DOHH2 (cell line): Measurements from ENCODE around the gene LSM6.

Experiments
- EZH2phosphoT487 ChIP-seq: fragments of 200-600 bp; sonication (generic); IDR thresholded peaks from 2 replicates; pipeline ENCODE4 v1.6.1; 2017; ENCODE audit warnings: borderline replicate concordance, mild to moderate bottlenecking, antibody characterized with exemption, low read length, moderate library complexity, mixed read lengths
- TF ChIP-seq, protein P1 (sequence below): fragments of 200-600 bp; sonication (generic); IDR thresholded peaks from one replicate; pipeline ENCODE4 v1.5.1; 2014; ENCODE audit warnings: antibody characterized with exemption, mild to moderate bottlenecking, low read depth, low read length; ENCODE audit not compliant: poor library complexity, severe bottlenecking

DNA sequence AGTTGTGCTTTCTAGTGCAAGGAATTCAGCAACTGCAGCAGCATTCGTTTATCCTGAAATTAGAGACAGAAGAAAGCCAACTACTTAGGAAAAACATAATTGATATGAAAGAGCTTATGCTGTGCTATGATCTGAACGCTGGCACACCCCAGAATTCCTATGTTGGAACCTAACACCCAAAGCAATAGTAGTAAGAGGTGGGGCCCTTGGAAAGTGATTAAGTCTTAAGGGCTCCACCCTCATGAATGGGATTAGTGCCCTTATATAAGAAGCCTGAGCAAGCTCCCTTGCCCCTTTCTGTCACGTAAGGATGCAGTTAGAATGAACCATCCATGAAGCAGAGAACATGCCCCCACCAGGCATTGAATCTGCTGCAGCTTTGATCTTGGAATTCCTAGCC lies 5.4 kb upstream of the LSM6 start:
- TF ChIP-seq, protein P1, sequence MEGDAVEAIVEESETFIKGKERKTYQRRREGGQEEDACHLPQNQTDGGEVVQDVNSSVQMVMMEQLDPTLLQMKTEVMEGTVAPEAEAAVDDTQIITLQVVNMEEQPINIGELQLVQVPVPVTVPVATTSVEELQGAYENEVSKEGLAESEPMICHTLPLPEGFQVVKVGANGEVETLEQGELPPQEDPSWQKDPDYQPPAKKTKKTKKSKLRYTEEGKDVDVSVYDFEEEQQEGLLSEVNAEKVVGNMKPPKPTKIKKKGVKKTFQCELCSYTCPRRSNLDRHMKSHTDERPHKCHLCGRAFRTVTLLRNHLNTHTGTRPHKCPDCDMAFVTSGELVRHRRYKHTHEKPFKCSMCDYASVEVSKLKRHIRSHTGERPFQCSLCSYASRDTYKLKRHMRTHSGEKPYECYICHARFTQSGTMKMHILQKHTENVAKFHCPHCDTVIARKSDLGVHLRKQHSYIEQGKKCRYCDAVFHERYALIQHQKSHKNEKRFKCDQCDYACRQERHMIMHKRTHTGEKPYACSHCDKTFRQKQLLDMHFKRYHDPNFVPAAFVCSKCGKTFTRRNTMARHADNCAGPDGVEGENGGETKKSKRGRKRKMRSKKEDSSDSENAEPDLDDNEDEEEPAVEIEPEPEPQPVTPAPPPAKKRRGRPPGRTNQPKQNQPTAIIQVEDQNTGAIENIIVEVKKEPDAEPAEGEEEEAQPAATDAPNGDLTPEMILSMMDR, result no peak
- TF ChIP-seq EZH2phosphoT487, result no peak
